ENCODE data around the gene ETV3.

GRCh38 chr1:157080714-157081113 lies 57.5 kb downstream of the ETV3 start:
- TF ChIP-seq EZH2 (IDR thresholded peaks at IDR 0.05; ENCODE audit: low read depth) = no peak
- TF ChIP-seq CTCF (conservative IDR thresholded peaks at IDR 0.05) = no peak
